ENCODE results near the gene ADAMTS3.

Gene ADAMTS3

DNA sequence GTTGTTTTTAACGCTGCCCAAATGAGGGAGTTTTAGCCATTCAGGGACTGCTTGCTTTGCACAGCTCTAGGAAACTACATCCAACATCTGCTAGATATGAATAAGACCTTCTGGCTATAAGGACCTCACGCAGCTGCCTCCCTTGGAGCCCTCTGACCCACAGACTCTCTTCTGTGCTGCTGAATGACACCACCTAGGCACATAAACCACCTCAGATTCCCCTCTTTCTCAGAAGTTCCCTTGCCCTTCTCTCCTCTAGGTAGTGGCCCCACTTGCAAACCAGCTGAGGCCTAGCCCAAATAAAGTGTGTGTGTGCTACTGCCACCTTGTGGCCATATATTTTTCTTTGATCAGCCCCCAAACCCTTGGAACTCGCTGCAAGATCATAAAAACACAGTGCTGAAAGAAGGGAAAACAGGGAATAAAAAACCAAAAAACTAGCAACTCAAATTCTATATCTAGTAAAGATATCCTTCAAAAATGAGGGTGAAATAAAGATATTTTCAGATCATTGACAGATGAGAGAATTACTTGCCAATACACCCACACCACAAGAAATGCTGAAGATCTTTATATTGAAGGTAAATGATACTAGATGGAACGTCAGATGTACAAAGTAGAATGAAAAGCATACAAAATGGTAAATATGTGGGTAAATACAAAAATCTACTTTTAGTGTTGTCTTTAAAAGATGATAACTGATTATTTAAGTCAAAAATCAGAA is 265.9 kb downstream of the ADAMTS3 start:
- in situ Hi-C loops (cut with HindIII; ENCODE audit: low sequenced_read_pairs), result no loop called here
- DNase-seq (ENCODE audit: low read depth, low spot score), result peak; percentile 54
- H3K4me3 ChIP-seq (ENCODE audit: low read depth, low read length), result no peak overlapping the region
- TF ChIP-seq, protein P1, sequence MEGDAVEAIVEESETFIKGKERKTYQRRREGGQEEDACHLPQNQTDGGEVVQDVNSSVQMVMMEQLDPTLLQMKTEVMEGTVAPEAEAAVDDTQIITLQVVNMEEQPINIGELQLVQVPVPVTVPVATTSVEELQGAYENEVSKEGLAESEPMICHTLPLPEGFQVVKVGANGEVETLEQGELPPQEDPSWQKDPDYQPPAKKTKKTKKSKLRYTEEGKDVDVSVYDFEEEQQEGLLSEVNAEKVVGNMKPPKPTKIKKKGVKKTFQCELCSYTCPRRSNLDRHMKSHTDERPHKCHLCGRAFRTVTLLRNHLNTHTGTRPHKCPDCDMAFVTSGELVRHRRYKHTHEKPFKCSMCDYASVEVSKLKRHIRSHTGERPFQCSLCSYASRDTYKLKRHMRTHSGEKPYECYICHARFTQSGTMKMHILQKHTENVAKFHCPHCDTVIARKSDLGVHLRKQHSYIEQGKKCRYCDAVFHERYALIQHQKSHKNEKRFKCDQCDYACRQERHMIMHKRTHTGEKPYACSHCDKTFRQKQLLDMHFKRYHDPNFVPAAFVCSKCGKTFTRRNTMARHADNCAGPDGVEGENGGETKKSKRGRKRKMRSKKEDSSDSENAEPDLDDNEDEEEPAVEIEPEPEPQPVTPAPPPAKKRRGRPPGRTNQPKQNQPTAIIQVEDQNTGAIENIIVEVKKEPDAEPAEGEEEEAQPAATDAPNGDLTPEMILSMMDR (IDR thresholded peaks at IDR 0.05; ENCODE audit: low read depth, low read length), result peak; percentile 68

DNA sequence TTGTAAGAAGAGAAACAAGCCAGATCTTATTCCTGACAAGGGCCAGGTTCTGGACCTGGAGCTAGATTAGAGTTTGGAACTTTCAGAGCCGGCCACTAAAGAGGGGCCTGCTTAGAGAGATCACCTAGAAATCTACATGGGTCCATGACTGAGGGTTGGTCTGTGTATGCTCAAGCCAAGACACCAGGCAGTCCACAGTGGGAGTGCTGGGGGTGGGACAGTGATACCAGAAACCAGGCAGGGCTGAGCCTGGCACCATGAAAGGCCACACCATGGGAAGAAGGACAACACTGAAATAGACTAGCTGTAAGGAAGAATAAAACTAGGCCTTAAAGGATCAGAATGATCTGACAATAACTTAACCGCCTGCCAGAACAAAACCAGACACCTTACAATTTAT is 267.3 kb downstream of the ADAMTS3 start:
- TF ChIP-seq, protein P1 (IDR thresholded peaks at IDR 0.05; ENCODE audit: low read depth, low read length), result no peak
- DNase-seq (ENCODE audit: low read depth, low spot score), result no peak
- no peak overlapping the region for H3K4me3 ChIP-seq (ENCODE audit: low read depth, low read length)
- in situ Hi-C loops (cut with HindIII; ENCODE audit: low sequenced_read_pairs), result no loop called here

- in situ Hi-C loops (cut with HindIII; ENCODE audit: low sequenced_read_pairs), result no loop called here
- TF ChIP-seq, protein P1 (IDR thresholded peaks at IDR 0.05; ENCODE audit: low read depth, low read length), result no peak
- H3K4me3 ChIP-seq (ENCODE audit: low read depth, low read length), result no peak overlapping the region
- DNase-seq (ENCODE audit: low read depth, low spot score), result no peak
Observed at GRCh38 chr4:72300126-72300525, 268.9 kb downstream of the ADAMTS3 start.

DNA sequence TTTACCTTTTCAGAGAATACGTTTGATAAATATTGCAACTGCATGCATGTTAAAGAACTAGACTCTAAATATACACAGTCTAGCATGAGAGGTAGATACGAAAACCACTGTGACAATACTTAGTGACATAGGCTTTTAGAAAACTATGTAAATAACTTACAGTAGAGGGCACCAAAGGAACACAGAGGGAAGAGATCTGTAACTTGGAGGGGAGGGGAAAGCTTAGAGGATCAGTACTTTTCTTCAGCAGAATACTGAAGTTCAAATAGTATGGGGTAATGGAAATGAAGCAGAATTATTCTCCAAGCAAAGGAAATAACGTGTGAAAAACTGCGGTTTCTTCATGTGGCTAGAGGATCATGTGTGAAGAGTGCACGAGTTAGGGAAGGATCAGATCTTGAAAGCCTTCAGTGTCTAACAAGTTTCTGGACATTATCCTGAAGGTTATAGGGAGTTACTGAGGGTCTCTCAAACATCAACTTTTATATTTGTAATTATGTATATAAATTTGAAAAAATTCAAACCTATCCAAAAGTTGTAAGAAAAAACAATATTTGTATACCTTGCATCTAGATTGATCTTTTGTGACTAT is 273.0 kb downstream of the ADAMTS3 start:
- TF ChIP-seq, protein P1 (IDR thresholded peaks at IDR 0.05; ENCODE audit: low read depth, low read length), result peak; percentile 58
- in situ Hi-C loops (cut with HindIII; ENCODE audit: low sequenced_read_pairs), result no loop called here
- H3K4me3 ChIP-seq (ENCODE audit: low read depth, low read length), result no peak overlapping the region
- peak; percentile 75 for DNase-seq (ENCODE audit: low read depth, low spot score)

DNA sequence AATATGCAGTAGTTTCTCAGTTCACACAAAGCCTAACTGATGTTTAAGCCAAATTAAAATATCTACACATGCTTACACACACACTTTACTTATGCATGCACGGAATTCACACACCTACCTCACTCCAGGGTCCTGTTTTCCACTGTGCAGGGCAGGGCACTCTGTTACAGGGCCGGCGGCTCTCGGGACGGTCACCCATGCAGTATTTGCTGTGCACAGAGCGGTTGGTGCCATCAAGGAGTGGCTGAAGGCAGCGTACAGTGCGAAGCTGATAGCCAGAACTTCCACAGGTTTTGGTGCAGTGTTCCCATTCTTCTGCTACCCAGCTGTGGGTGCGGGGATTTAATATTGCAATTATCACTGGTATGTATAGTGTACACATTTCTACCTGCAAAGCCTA is 278.3 kb downstream of the ADAMTS3 start:
- DNase-seq (ENCODE audit: low read depth, low spot score), result no peak
- TF ChIP-seq, protein P1 (IDR thresholded peaks at IDR 0.05; ENCODE audit: low read depth, low read length), result no peak
- in situ Hi-C loops (cut with HindIII; ENCODE audit: low sequenced_read_pairs), result no loop called here
- H3K4me3 ChIP-seq (ENCODE audit: low read depth, low read length), result no peak overlapping the region

DNA sequence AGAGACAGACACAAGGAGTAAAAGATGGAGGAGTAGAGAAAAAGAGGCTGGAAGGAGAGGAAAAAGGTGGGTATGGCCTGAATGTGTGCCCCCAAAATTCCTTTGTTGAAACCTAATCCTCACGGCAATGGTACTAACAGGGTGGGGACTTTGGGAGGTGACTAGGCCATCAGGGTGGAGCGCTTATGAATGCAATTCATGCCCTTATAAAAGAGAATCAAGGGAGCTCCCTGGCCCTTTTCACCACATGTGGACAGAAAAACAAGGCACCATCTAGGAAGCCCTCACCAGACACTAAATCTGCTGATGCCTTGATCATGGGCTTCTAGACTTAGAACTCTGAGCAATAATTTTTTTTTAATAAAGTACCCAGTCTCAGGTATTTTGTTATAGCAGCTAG is 282.1 kb downstream of the ADAMTS3 start:
- DNase-seq (ENCODE audit: low read depth, low spot score), result no peak
- H3K4me3 ChIP-seq (ENCODE audit: low read depth, low read length), result no peak overlapping the region
- TF ChIP-seq, protein P1 (IDR thresholded peaks at IDR 0.05; ENCODE audit: low read depth, low read length), result no peak
- in situ Hi-C loops (cut with HindIII; ENCODE audit: low sequenced_read_pairs), result no loop called here
